Skeletal muscle tissue (tissue), 4 donors: ENCODE data around the gene HUNK. TPM values are rescaled to one million over a fixed set of nuclear protein-coding genes. Genes with fewer than 3 reads are reported as not detected.

Experiments used
- H3K27ac ChIP-seq: one replicate; pipeline ENCODE4 v1.7.0; 2013; ENCODE audit warnings: mild to moderate bottlenecking, low read depth, low read length, inconsistent platforms
- H3K27me3 ChIP-seq, 3 donors: one replicate each; pipeline ENCODE4 v1.7.0; 2013; ENCODE audit warnings: low read length in 3 of 3; ENCODE audit not compliant: control insufficient read depth in 3 of 3, insufficient read depth in 3 of 3
- H3K36me3 ChIP-seq, 3 donors: one replicate each; pipeline ENCODE4 v1.7.0; 2013; ENCODE audit warnings: low read length in 3 of 3; ENCODE audit not compliant: control insufficient read depth in 3 of 3, insufficient read depth in 3 of 3
- H3K4me1 ChIP-seq, 3 donors: one replicate each; pipeline ENCODE4 v1.7.0; 2013; ENCODE audit warnings: low read length in 3 of 3, mild to moderate bottlenecking in 3 of 3; ENCODE audit not compliant: control insufficient read depth in 3 of 3, insufficient read depth in 3 of 3
- H3K4me3 ChIP-seq, 3 donors: one replicate each; pipeline ENCODE4 v1.7.0; 2013; ENCODE audit warnings: low read length in 3 of 3
- H3K9ac ChIP-seq, 3 donors: one replicate each; pipeline ENCODE4 v1.7.0; 2013; ENCODE audit warnings: low read length in 3 of 3, mild to moderate bottlenecking in 3 of 3, moderate library complexity in 2 of 3, low read depth in 1 of 3
- H3K9me3 ChIP-seq, 3 donors: one replicate each; pipeline ENCODE4 v1.7.0; 2013; ENCODE audit warnings: low read length in 3 of 3; ENCODE audit not compliant: control insufficient read depth in 3 of 3
- total RNA-seq: library from RNA; depleted of rRNA; stranded (reverse); fragments of >200 nt; gene quantifications from one replicate; pipeline ENCODE4 v1.2.3, GENCODE V29; 2014
- donor health status: Osteomylitis.

HUNK gene
- total RNA-seq, 1 donor from 2014 or later, result 3.1 TPM

DNA sequence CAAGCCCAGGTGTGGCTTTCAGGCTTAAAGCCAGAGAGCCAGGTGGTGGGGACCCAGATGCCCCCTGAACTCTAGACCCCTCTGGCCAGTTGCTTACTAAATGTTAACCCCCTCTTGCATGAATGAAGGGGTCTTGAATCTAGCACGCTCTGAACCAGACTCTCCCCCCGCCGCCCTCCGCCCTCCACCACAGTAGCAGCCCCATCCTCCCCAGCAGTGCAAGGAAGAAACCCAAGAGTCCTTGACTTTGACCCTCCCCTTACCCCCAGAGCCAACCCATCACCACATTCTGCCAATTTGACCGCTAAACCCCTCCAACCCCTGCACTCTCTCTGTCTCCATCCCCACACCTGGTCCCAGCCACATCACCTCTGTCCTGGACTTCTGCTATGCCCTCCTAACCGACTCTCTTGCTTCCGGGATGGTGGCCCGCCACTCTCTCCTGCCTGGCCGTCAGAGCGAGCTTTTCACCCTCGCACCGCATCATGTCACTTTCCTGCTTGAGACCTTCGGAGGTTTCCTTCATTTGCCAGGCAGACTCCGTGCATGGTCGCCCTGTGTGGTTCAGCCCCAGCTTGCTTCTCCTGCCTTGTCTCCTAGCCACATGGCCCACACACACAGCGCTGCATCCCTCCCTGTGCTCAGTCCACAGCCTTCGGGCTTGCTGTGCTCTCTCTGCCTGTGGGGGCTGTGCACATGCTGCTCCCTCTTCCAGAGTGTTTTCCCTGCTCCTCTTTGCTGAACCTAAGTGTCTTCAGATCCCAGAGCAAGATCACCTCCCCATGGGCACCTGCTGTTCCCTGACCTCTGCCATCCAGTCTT, 113.4 kb downstream of the HUNK start:
- no peaks in the 10 kb centered on the region for H3K4me1 ChIP-seq
- H3K4me3 ChIP-seq, result no peak overlapping the region
- H3K27ac ChIP-seq, result no peak overlapping the region
- H3K9me3 ChIP-seq, result no peaks in the 10 kb centered on the region
- H3K27me3 ChIP-seq, result no peaks in the 10 kb centered on the region
- no peak overlapping the region for H3K9ac ChIP-seq
- H3K36me3 ChIP-seq, result no peaks in the 10 kb centered on the region

DNA sequence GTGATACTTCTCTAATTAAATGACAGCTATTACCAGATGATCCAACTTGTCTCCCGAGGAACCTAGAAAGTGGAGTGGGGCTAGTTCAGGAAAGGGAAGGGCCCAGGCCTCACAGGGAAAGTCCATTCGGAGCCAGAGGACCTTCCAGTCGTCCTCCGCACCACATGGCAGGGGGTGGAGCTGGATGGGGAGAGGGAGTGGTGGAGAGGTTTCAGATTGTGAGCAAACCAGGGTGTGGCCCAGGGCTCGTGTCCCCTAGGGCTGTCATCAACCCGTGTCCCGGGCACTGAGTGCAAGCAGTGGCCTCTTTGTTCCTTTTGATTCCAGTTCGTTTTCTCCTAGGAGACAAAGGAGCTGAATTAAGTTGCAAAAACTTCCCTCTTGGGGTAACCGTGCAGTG, 114.9 kb downstream of the HUNK start:
- H3K9me3 ChIP-seq, result no peaks in the 10 kb centered on the region
- no peaks in the 10 kb centered on the region for H3K4me1 ChIP-seq
- H3K27me3 ChIP-seq, result no peaks in the 10 kb centered on the region
- H3K27ac ChIP-seq, result no peak overlapping the region
- H3K4me3 ChIP-seq, result no peak overlapping the region
- H3K9ac ChIP-seq, result no peak overlapping the region
- no peaks in the 10 kb centered on the region for H3K36me3 ChIP-seq

DNA sequence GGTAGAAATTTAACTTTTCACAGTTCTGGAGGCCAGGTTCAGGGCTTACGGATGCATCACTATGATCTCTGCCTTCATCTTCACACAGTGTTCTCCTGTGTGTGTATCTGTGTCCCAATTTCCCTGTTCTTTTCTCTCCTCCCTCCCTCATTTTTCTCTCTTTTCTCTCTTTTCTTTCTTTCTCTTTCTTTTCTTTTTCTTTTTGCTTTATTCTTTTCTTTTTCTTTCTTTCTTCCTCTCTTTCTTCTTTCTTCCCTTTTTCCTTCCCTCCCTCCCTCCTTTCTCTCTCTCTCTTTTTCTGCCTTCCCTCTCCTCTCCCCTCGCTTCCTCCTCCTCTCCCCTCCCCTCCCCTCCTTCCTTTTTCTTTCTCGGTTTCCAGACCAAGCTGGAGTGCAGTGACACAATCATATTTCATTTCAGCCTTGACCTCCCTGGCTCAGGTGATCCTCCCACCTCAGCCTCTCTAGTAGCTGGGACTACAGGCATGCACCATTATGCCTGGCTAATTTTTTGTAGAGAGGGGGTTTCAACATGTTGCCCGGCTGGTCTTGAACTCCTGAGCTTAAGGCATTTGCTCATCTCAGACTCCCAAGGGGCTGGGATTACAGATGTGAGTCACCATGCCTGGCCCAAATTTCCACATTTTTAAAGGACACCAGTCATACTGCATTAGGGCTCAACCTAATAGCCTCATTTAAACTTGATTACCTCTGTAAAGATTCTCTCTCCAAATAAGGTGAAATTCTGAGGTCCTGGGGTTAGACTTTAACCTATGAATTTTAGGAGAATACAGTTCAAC, 115.9 kb downstream of the HUNK start:
- H3K9me3 ChIP-seq, result no peaks in the 10 kb centered on the region
- H3K4me3 ChIP-seq, result no peak overlapping the region
- H3K9ac ChIP-seq, result no peak overlapping the region
- no peak overlapping the region for H3K27ac ChIP-seq
- H3K27me3 ChIP-seq, result no peaks in the 10 kb centered on the region
- no peaks in the 10 kb centered on the region for H3K4me1 ChIP-seq
- no peaks in the 10 kb centered on the region for H3K36me3 ChIP-seq

DNA sequence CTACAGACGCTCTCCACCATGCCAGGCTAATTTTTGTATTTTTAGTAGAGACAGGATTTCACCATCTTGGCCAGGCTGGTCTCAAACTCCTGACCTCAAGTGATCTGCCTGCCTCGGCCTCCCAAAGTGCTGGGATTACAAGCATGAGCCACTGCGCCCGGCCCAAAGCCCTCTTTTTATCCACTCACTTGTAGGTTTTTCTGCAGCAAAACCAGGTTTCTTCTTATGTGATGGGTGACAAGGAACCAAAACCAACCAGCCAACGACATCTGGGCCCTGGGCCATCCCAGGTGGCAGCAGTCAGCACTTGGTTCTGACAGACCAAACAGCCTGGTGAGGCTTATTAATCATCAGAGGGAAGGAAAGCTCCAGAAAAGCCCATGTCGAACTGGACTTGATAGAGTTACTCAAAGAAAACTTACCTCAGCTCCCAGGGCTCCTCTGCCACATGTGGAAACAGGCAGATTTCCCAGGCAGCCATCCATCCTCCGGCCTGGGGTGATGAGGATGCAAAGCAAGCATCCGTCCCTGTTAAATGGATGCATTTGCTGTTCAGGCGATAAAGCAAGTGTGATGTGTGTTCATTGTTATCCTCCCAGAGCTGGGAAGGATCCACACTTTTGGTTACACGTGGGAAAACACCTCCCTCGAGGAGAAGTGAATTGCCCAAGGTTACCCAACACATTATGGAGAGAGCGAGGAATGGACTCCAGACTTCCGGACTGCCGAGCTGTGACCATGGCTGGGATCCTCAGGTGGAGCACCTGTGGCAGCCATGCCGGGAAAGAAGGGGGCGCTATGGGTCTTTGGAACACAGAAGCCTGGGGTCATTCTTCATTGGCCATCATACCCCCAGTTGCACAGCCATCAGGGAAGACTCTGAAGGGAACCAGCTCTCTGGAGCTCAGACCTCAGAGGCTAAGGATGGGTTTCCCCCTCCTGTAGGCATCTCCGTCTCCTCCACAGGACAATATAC, 118.8 kb downstream of the HUNK start:
- no peaks in the 10 kb centered on the region for H3K4me1 ChIP-seq
- no peaks in the 10 kb centered on the region for H3K9me3 ChIP-seq

DNA sequence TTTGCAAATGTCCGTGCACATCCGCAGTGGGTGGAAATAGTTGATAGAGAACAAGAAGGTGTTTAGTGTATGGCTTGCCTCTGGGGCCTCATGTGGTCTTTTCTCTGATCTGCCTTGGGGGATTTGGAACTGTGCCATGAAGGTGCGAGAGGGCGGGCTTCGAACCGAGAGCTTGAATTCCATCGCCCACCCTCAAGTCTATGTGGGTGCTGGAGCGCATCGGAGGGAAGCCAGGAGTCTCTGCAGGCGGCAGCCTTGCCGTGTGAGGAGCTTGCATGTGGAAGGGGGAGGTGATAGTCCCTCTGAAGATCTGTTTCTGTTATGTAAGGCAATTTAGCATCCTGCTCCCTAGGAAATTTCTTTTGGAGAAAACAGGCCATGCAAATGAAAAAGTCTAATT, 119.6 kb downstream of the HUNK start:
- Histone ChIP-seq H3K27ac (no peak overlapping the region), H3K36me3 (no peaks in the 10 kb centered on the region)

More for the DNA sequence above, 118.8 kb downstream of the HUNK start:
- no peaks in the 10 kb centered on the region for H3K27me3 ChIP-seq
- H3K27ac ChIP-seq, result no peak overlapping the region
- H3K36me3 ChIP-seq, result no peaks in the 10 kb centered on the region
- H3K4me3 ChIP-seq, result no peak overlapping the region
- no peak overlapping the region for H3K9ac ChIP-seq

DNA sequence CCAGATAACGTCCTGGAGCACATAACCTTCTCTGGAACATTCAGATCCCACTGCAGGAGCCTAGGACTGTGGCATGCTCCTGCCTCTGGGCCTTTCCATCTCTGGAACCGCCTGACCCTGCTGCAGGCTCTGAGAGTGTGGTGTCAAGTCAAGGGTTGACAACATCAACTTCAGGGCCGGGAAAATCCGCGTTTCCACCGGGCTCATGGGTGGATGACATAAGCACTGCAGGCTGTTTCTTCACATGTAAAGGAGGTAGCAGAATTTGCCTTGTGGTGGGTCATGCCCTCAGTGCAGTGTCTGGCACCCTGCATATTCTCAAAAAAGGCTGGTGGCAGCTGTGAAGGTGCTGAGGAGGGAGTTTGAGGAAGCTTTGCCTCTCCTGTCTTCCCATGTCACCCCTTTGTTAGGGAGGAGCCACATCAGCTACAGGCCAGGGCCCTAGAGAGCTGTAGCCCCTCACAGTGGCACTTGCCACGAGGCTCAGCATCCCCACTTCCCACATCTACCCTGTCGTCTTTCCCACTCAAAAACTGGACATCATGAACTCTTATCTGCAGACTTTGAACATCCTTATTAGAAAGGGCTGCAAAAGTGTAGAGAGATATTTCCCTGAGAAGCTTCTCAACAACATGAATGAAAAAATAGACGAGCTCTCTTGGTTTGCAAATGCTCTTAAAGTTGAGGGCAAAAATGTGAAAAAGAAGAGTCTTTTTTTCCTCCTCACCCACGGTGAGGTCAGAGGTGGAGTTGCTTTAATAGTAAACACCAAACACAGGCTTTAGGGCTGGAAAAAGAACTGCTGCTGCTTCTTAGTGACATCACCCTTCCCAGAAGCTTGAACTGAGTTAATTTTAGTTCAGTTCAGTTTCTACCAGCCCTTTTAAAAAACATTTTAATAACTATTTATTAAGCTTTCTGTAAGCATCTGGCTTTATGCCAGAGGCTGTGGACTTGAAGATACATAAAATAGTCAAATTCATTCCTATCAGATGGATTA, 121.3 kb downstream of the HUNK start:
- H3K27ac ChIP-seq, result peak overlapping the region; percentile 15
- no peaks in the 10 kb centered on the region for H3K4me1 ChIP-seq
- H3K36me3 ChIP-seq, result no peaks in the 10 kb centered on the region
- H3K4me3 ChIP-seq, result no peak overlapping the region
- no peaks in the 10 kb centered on the region for H3K27me3 ChIP-seq
- no peaks in the 10 kb centered on the region for H3K9me3 ChIP-seq
- no peak overlapping the region for H3K9ac ChIP-seq

More for the DNA sequence above, 119.6 kb downstream of the HUNK start:
- Histone ChIP-seq H3K9ac (no peak overlapping the region), H3K4me1 (no peaks in the 10 kb centered on the region), H3K9me3 (no peaks in the 10 kb centered on the region), H3K27me3 (no peaks in the 10 kb centered on the region), H3K4me3 (no peak overlapping the region)

DNA sequence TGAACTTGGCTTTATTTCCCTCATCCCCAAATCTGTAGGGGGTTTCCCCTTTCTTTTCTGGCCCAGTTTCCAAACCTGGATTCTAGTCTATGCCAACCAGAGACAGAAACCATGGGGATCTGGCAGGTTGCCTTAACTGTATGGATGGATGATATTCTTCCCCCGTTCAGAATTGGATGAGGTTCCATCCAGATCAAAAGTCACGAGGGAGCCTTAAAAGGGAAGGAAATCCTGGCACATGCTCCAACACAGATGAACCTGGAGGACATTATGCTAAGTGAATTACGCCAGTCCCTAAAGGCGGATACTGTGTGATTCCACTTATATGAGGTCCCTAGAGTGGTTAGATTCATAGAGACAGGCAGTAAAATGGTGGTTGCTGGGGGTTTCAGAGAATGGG, 124.4 kb downstream of the HUNK start:
- Histone ChIP-seq H3K36me3 (no peaks in the 10 kb centered on the region), H3K9ac (no peak overlapping the region), H3K9me3 (no peaks in the 10 kb centered on the region), H3K4me1 (peaks cover 0 to 3% (median 0%) of the 10 kb centered on the region in 3 donors), H3K27me3 (peaks cover 0 to 1% (median 0%) of the 10 kb centered on the region in 3 donors), H3K27ac (no peak overlapping the region), H3K4me3 (no peak overlapping the region)

DNA sequence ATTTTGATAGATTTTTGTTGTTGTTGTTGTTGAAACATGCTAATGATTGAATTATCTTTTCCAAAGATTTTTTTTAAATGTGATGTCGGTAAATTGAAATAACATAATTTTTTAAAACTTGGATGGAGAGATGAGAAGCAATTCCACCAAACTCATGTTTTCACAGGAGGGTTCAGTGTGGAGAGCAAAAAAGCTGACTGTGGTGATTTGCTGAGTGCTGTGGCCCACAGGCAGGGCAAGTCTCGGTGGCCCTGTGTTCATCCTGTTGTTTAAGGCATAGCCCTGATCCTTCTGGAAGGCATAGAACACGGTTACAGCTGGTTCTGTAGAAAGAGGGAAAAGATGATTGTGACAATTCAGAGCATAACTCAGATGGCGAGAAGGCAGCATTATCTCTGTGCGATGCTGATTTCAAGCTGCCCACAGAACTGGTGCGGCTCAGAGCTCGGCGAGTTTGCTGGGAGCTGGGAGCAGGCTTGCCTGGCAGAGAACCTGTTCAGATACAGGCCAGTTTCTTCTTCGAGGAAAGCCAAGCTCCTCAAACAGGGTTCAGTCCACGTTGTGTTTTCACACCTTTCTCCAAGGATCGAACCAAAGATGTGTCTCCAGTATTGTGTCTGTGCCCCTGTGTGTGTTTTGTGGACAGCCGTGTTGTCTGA, 127.1 kb downstream of the HUNK start:
- H3K27ac ChIP-seq, result no peak overlapping the region
- H3K4me3 ChIP-seq, result no peak overlapping the region
- peaks cover 0 to 3% (median 0%) of the 10 kb centered on the region in 3 donors for H3K4me1 ChIP-seq
- H3K9me3 ChIP-seq, result no peaks in the 10 kb centered on the region
- peaks cover 0 to 3% (median 0%) of the 10 kb centered on the region in 3 donors for H3K27me3 ChIP-seq
- H3K36me3 ChIP-seq, result no peaks in the 10 kb centered on the region
- H3K9ac ChIP-seq, result no peak overlapping the region
